Osteocyte (in vitro differentiated cells): Measurements from ENCODE around the gene CUL9. TPM values are rescaled to one million over a fixed set of nuclear protein-coding genes. Genes with fewer than 3 reads are reported as not detected.

Source experiments
- DNase-seq: peaks from one replicate; pipeline ENCODE4 v3.0.0; 2021; ENCODE audit warnings: mixed read lengths; ENCODE audit not compliant: unreplicated experiment; ENCODE audit errors: extremely low spot score
- H3K27ac Mint-ChIP-seq: one replicate; pipeline ENCODE4 v1.8.0; 2021; ENCODE audit warnings: mild to moderate bottlenecking, mixed read lengths; ENCODE audit not compliant: unreplicated experiment
- H3K27me3 Mint-ChIP-seq: one replicate; pipeline ENCODE4 v1.8.0; 2021; ENCODE audit warnings: mixed read lengths; ENCODE audit not compliant: unreplicated experiment
- H3K36me3 Mint-ChIP-seq: one replicate; pipeline ENCODE4 v1.8.0; 2021; ENCODE audit warnings: mixed read lengths; ENCODE audit not compliant: unreplicated experiment
- H3K4me1 Mint-ChIP-seq: one replicate; pipeline ENCODE4 v1.8.0; 2021; ENCODE audit warnings: mixed read lengths; ENCODE audit not compliant: unreplicated experiment
- H3K4me3 Mint-ChIP-seq: one replicate; pipeline ENCODE4 v1.8.0; 2021; ENCODE audit warnings: mild to moderate bottlenecking, moderate library complexity, mixed read lengths; ENCODE audit not compliant: unreplicated experiment
- H3K9me3 Mint-ChIP-seq: one replicate; pipeline ENCODE4 v1.8.0; 2021; ENCODE audit warnings: mixed read lengths; ENCODE audit not compliant: unreplicated experiment
- CTCF ChIP-seq: fragments of 200-600 bp; sonication (generic); IDR thresholded peaks from 2 replicates; pipeline ENCODE4 v1.5.0; 2021; ENCODE audit warnings: antibody characterized with exemption, mild to moderate bottlenecking, moderate library complexity
- total RNA-seq: library from RNA; stranded (reverse); gene quantifications from 2 replicates; pipeline ENCODE4 v1.2.1, GENCODE V29; 2021

CUL9 gene
- total RNA-seq, 1 donor from 2014 or later = 39.5 TPM

DNA sequence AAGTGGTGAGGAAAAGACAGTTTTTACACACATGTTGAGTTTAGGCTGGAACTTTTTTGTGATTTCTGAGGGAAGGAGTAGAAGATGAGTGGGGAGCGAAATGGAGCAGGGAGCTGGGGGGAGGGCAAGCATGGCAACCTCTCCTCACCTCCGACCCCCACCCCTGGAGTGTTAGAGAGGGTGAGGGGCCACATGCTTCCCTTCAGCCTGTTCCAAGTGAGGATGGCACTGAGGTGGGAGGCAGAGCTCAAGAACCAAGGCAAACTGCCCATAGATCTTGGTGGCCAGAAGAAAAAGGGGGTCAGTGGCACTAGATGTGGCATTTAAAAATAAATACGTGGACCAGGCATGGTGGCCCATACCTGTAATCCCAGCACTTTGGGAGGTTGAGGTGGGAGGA, 66.1 kb downstream of the CUL9 start:
- H3K4me3 Mint-ChIP-seq = no peak overlapping the region
- no peak overlapping the region for H3K27ac Mint-ChIP-seq
- no peak for DNase-seq
- no peak for TF ChIP-seq CTCF
- H3K4me1 Mint-ChIP-seq = peaks cover 22% of the 10 kb centered on the region
- H3K36me3 Mint-ChIP-seq = no peaks in the 10 kb centered on the region
- H3K27me3 Mint-ChIP-seq = peaks cover 13% of the 10 kb centered on the region
- H3K9me3 Mint-ChIP-seq = no peaks in the 10 kb centered on the region

- DNase-seq = no peak
- Mint-ChIP-seq H3K4me1 (peaks cover 22% of the 10 kb centered on the region), H3K4me3 (no peak overlapping the region), H3K27ac (no peak overlapping the region), H3K9me3 (no peaks in the 10 kb centered on the region), H3K36me3 (no peaks in the 10 kb centered on the region), H3K27me3 (peaks cover 13% of the 10 kb centered on the region)
- no peak for TF ChIP-seq CTCF
Measured at GRCh38 chr6:43248791-43249190, 66.8 kb downstream of the CUL9 start.

- no peaks in the 10 kb centered on the region for H3K9me3 Mint-ChIP-seq
Measured at GRCh38 chr6:43250992-43251373, 69.0 kb downstream of the CUL9 start.

GRCh38 chr6:43253401-43253800, 71.4 kb downstream of the CUL9 start:
- H3K4me1 Mint-ChIP-seq = peaks cover 12% of the 10 kb centered on the region
- no peaks in the 10 kb centered on the region for H3K9me3 Mint-ChIP-seq
- no peaks in the 10 kb centered on the region for H3K36me3 Mint-ChIP-seq
- TF ChIP-seq CTCF = no peak
- H3K4me3 Mint-ChIP-seq = no peak overlapping the region
- peaks cover 21% of the 10 kb centered on the region for H3K27me3 Mint-ChIP-seq
- no peak overlapping the region for H3K27ac Mint-ChIP-seq
- no peak for DNase-seq

More at GRCh38 chr6:43250992-43251373, 69.0 kb downstream of the CUL9 start:
- H3K27me3 Mint-ChIP-seq = peaks cover 13% of the 10 kb centered on the region
- no peak for TF ChIP-seq CTCF
- H3K4me3 Mint-ChIP-seq = peak overlapping the region; percentile 15
- H3K27ac Mint-ChIP-seq = no peak overlapping the region
- no peaks in the 10 kb centered on the region for H3K36me3 Mint-ChIP-seq
- H3K4me1 Mint-ChIP-seq = peaks cover 22% of the 10 kb centered on the region
- DNase-seq = no peak

DNA sequence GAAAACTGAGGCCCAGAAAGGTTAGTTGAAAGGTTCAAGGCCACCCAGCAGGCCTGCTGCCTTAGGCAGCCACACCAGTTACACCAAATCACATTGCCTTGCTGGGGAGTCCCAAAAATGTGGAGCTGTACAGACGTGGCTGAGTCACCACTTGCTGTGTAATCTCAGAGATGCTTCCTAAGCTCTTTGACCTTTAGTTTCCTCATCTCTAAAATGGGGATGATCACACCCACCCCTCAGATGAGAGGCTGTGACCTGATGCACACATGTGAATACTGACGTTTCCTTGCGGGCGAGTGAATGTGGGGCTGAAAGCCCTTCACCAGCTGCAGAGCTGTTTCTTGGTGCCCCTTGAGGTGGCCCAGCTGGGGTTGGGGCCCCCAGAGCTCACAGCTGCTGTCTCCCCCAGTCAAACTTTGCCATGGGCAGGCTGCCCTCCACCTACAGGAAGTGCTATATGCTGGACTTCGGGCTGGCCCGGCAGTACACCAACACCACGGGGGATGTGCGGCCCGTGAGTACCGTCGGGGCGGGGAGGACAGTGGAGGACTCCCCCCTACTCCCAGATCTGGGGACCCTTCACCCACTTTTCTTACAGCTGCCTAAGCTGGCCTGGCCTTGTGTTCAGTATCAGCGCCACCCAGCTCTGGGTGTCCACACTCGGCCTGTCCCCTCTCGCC, 72.3 kb downstream of the CUL9 start:
- peaks cover 12% of the 10 kb centered on the region for H3K4me1 Mint-ChIP-seq
- no peak for TF ChIP-seq CTCF
- peaks cover 21% of the 10 kb centered on the region for H3K27me3 Mint-ChIP-seq
- DNase-seq = no peak
- no peaks in the 10 kb centered on the region for H3K9me3 Mint-ChIP-seq
- H3K4me3 Mint-ChIP-seq = no peak overlapping the region
- no peak overlapping the region for H3K27ac Mint-ChIP-seq
- H3K36me3 Mint-ChIP-seq = no peaks in the 10 kb centered on the region
